ENCODE results near the gene TTC28.

The TTC28 gene

GRCh38 chr22:28442264-28442710, 237.4 kb downstream of the TTC28 start:
- peak overlapping the region; percentile 40 for H3K4me3 ChIP-seq (ENCODE audit: low read depth, low read length)
- peak; percentile 96 for TF ChIP-seq CTCF (IDR thresholded peaks at IDR 0.05; ENCODE audit: borderline replicate concordance, insufficient read depth, low read depth, low read length)

- H3K4me3 ChIP-seq (ENCODE audit: low read depth, low read length): peak overlapping the region; percentile 12
- TF ChIP-seq CTCF (IDR thresholded peaks at IDR 0.05; ENCODE audit: borderline replicate concordance, insufficient read depth, low read depth, low read length): no peak
Measured at GRCh38 chr22:28441720-28442263, 237.8 kb downstream of the TTC28 start.

GRCh38 chr22:28440592-28441390, 238.8 kb downstream of the TTC28 start:
- no peak for TF ChIP-seq CTCF (IDR thresholded peaks at IDR 0.05; ENCODE audit: borderline replicate concordance, insufficient read depth, low read depth, low read length)
- no peak overlapping the region for H3K4me3 ChIP-seq (ENCODE audit: low read depth, low read length)

- TF ChIP-seq CTCF (IDR thresholded peaks at IDR 0.05; ENCODE audit: borderline replicate concordance, insufficient read depth, low read depth, low read length): no peak
- H3K4me3 ChIP-seq (ENCODE audit: low read depth, low read length): no peak overlapping the region
Measured at GRCh38 chr22:28438183-28438768, 241.4 kb downstream of the TTC28 start.

GRCh38 chr22:28435982-28436381, 243.7 kb downstream of the TTC28 start:
- H3K4me3 ChIP-seq (ENCODE audit: low read depth, low read length): no peak overlapping the region
- TF ChIP-seq CTCF (IDR thresholded peaks at IDR 0.05; ENCODE audit: borderline replicate concordance, insufficient read depth, low read depth, low read length): no peak

- no peak overlapping the region for H3K4me3 ChIP-seq (ENCODE audit: low read depth, low read length)
- no peak for TF ChIP-seq CTCF (IDR thresholded peaks at IDR 0.05; ENCODE audit: borderline replicate concordance, insufficient read depth, low read depth, low read length)
Measured at GRCh38 chr22:28435140-28435768, 244.4 kb downstream of the TTC28 start.

All from GM12875 (cell line).